HT-29 (cell line): ENCODE data around the gene PROM2. TPM values are rescaled to one million over a fixed set of nuclear protein-coding genes. Genes with fewer than 3 reads are reported as not detected.
"Not testable (repeated sequence)": the region's sequence is repeated elsewhere in the genome, so short reads cannot be mapped to it uniquely, and the experiment has no call there.

Experiments used
- DNase-seq: peaks from one replicate; pipeline ENCODE4 v3.0.0-alpha.2; 2015; ENCODE audit warnings: low spot score
- total RNA-seq: library from RNA; depleted of rRNA; stranded (reverse); fragments of >200 nt; shearing (Covaris generic); gene quantifications from 2 replicates; pipeline ENCODE4 v1.2.3, GENCODE V29; 2014

Gene PROM2
- total RNA-seq, 1 experiment from 2014 or later: 72.2 TPM

GRCh38 chr2:95268211-95269035 lies 5.8 kb upstream of the PROM2 start:
- DNase-seq: no peak

GRCh38 chr2:95269036-95269680 lies 5.1 kb upstream of the PROM2 start:
- DNase-seq: no peak

GRCh38 chr2:95269745-95270144 lies 4.5 kb upstream of the PROM2 start:
- not testable (repeated sequence) for DNase-seq

GRCh38 chr2:95270541-95271081 lies 3.6 kb upstream of the PROM2 start:
- DNase-seq: no peak

- no peak for DNase-seq
Observed at GRCh38 chr2:95271381-95271971, 2.8 kb upstream of the PROM2 start.

- no peak for DNase-seq
Observed at GRCh38 chr2:95272299-95272751, 1.9 kb upstream of the PROM2 start.

GRCh38 chr2:95272781-95273180 lies 1.5 kb upstream of the PROM2 start:
- no peak for DNase-seq

- no peak for DNase-seq
Observed at GRCh38 chr2:95273566-95274290, 521 bp upstream of the PROM2 start.

- no peak for DNase-seq
Observed at GRCh38 chr2:95275151-95275515, 884 bp downstream of the PROM2 start.

GRCh38 chr2:95275601-95276243 lies 1.5 kb downstream of the PROM2 start:
- DNase-seq: peak; percentile 35

- no peak for DNase-seq
Observed at GRCh38 chr2:95276244-95276887, 2.1 kb downstream of the PROM2 start.

- no peak for DNase-seq
Observed at GRCh38 chr2:95276888-95277245, 2.6 kb downstream of the PROM2 start.

GRCh38 chr2:95277246-95277906 lies 3.1 kb downstream of the PROM2 start:
- DNase-seq: peak; percentile 81

- peak; percentile 24 for DNase-seq
Observed at GRCh38 chr2:95278051-95278471, 3.8 kb downstream of the PROM2 start.

- DNase-seq: no peak
Observed at GRCh38 chr2:95278637-95279225, 4.5 kb downstream of the PROM2 start.

GRCh38 chr2:95279435-95280035 lies 5.3 kb downstream of the PROM2 start:
- DNase-seq: no peak

GRCh38 chr2:95281071-95281470 lies 6.8 kb downstream of the PROM2 start:
- no peak for DNase-seq

GRCh38 chr2:95281786-95282185 lies 7.5 kb downstream of the PROM2 start:
- DNase-seq: no peak

- no peak for DNase-seq
Observed at GRCh38 chr2:95282458-95282857, 8.2 kb downstream of the PROM2 start.
